Measurements from ENCODE around the gene FUT8. TPM values are rescaled to one million over a fixed set of nuclear protein-coding genes. Genes with fewer than 3 reads are reported as not detected.

Gene FUT8
- total and polyA plus RNA-seq, 2 of the 8 experiments (the other 6 are each of a cell fraction or from before 2014, with no cell fraction given) = 10.5 to 25.1 TPM

DNA sequence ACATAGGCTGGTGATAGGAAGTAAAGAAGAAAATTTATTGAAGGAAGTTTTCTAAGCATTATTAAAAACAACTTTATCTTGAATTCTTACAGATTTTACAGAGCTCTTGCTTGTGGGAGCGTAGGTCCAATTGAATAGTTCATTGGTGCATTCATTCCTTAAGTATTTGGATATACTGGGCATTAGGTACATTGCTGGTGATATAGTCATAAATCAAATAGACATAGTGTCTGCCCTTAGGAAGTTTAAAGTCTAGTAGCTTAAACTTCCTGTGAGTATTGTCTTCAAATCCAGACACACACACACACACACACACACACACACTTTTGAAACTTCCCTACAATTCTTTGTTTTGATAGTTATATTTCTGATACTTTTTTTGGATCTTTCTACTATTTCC is 226.7 kb downstream of the FUT8 start (continued):
- no peak for TF ChIP-seq HDAC2 (IDR thresholded peaks at IDR 0.05; ENCODE audit: borderline replicate concordance in 1 of 2, low read depth in 2 of 2, low read length in 2 of 2)
- TF ChIP-seq KDM1A (IDR thresholded peaks at IDR 0.05; ENCODE audit: borderline replicate concordance, low read length) = no peak
- no peak for TF ChIP-seq TEAD4 (IDR thresholded peaks at IDR 0.05; ENCODE audit: low read depth, low read length)
- TF ChIP-seq KDM5A (IDR thresholded peaks at IDR 0.05; ENCODE audit: low read length) = no peak

Data from H1 (cell line).